Globus pallidus (tissue), 1 donor: Measurements from ENCODE around the gene MCM9.

Experiments used
- DNase-seq: peaks from one replicate; pipeline ENCODE4 v3.0.0-alpha.2; 2015; ENCODE audit warnings: low spot score

MCM9 gene

GRCh38 chr6:118931436-118931835, 3.5 kb downstream of the MCM9 start:
- no peak for DNase-seq

- no peak for DNase-seq
Observed at GRCh38 chr6:118930680-118931079, 4.3 kb downstream of the MCM9 start.

- DNase-seq = no peak
Observed at GRCh38 chr6:118923035-118923434, 11.9 kb downstream of the MCM9 start.

- no peak for DNase-seq
Observed at GRCh38 chr6:118921084-118921483, 13.9 kb downstream of the MCM9 start.

GRCh38 chr6:118918329-118918725, 16.6 kb downstream of the MCM9 start:
- no peak for DNase-seq

GRCh38 chr6:118917546-118918328, 17.2 kb downstream of the MCM9 start:
- DNase-seq = no peak

GRCh38 chr6:118914598-118914997, 20.4 kb downstream of the MCM9 start:
- no peak for DNase-seq

GRCh38 chr6:118913161-118913560, 21.8 kb downstream of the MCM9 start:
- DNase-seq = no peak

GRCh38 chr6:118912646-118913045, 22.3 kb downstream of the MCM9 start:
- no peak for DNase-seq

- no peak for DNase-seq
Observed at GRCh38 chr6:118908441-118908840, 26.5 kb downstream of the MCM9 start.

- no peak for DNase-seq
Observed at GRCh38 chr6:118905851-118906250, 29.1 kb downstream of the MCM9 start.

GRCh38 chr6:118905084-118905483, 29.9 kb downstream of the MCM9 start:
- no peak for DNase-seq

- no peak for DNase-seq
Observed at GRCh38 chr6:118903691-118904090, 31.3 kb downstream of the MCM9 start.

GRCh38 chr6:118903138-118903537, 31.8 kb downstream of the MCM9 start:
- DNase-seq = no peak

- DNase-seq = no peak
Observed at GRCh38 chr6:118902726-118903125, 32.2 kb downstream of the MCM9 start.

- no peak for DNase-seq
Observed at GRCh38 chr6:118899948-118900347, 35.0 kb downstream of the MCM9 start.

- no peak for DNase-seq
Observed at GRCh38 chr6:118897386-118897785, 37.6 kb downstream of the MCM9 start.

- DNase-seq = no peak
Observed at GRCh38 chr6:118896339-118897136, 38.4 kb downstream of the MCM9 start.

- DNase-seq = no peak
Observed at GRCh38 chr6:118895859-118896258, 39.1 kb downstream of the MCM9 start.

- no peak for DNase-seq
Observed at GRCh38 chr6:118895261-118895560, 39.7 kb downstream of the MCM9 start.

GRCh38 chr6:118894425-118895260, 40.3 kb downstream of the MCM9 start:
- peak; percentile 61 for DNase-seq

- peak; percentile 98 for DNase-seq
Observed at GRCh38 chr6:118893807-118894424, 41.0 kb downstream of the MCM9 start, which contains the start of gene ASF1A. TSS of gene ASF1A (plus strand) at chr6:118894152. CDS start at chr6:118894414, 262 bp downstream.
